Thyroid gland (tissue), 4 donors: ENCODE results near the gene GAGE12G.
"Not testable (repeated sequence)": the region's sequence is repeated elsewhere in the genome, so short reads cannot be mapped to it uniquely, and the experiment has no call there.

Experiments used
- CTCF ChIP-seq, 6 experiments: fragments of 200-600 bp in 3 of 6; fragments of 450-650 bp in 3 of 6; sonication (generic) in 3 of 6; IDR thresholded peaks; one replicate each; pipeline ENCODE4 v1.5.1; 2016 to 2019; ENCODE audit warnings: antibody characterized with exemption in 6 of 6, mild to moderate bottlenecking in 2 of 6, inconsistent platforms in 1 of 6, moderate library complexity in 1 of 6
- POLR2A ChIP-seq, 2 donors: fragments of 450-650 bp; IDR thresholded peaks; one replicate each; pipeline ENCODE4 v1.6.1; 2017; ENCODE audit warnings: antibody characterized with exemption in 2 of 2, mild to moderate bottlenecking in 2 of 2, moderate library complexity in 1 of 2

- not testable (repeated sequence) for TF ChIP-seq CTCF, POLR2A (IDR thresholded peaks at IDR 0.05)
Measured at GRCh38 chrX:49569152-49569551, 1.0 kb upstream of the GAGE12G start.
